H54 (cell line): Measurements from ENCODE around the gene RBM4.

ENCODE experiments used
- DNase-seq: peaks from one replicate; pipeline ENCODE4 v3.0.0; 2011; ENCODE audit warnings: low spot score, mixed read lengths; ENCODE audit not compliant: insufficient read length
- FAIRE-seq: peaks from 3 replicates; lab custom pipeline; 2011; peaks lifted over from hg19 to GRCh38; lab: Jason Lieb, UNC
- POLR2A ChIP-seq: IDR thresholded peaks from 2 replicates; pipeline ENCODE4 v1.6.1; 2011; ENCODE audit warnings: low read depth, mild to moderate bottlenecking, low read length

RBM4 gene

GRCh38 chr11:66652651-66653050 lies 14.1 kb downstream of the RBM4 start:
- DNase-seq (no peak), FAIRE-seq (no peak)
- TF ChIP-seq POLR2A: no peak

- DNase-seq: no peak
- no peak for FAIRE-seq
- TF ChIP-seq POLR2A: no peak
These were observed 14.6 kb downstream of the RBM4 start for GRCh38 chr11:66653123-66653522.

- TF ChIP-seq POLR2A: no peak
- FAIRE-seq (no peak), DNase-seq (no peak)
These were observed 21.3 kb downstream of the RBM4 start for GRCh38 chr11:66659763-66660162.

- FAIRE-seq: no peak
- no peak for DNase-seq
- no peak for TF ChIP-seq POLR2A
These were observed 25.3 kb downstream of the RBM4 start for GRCh38 chr11:66663741-66664296.

GRCh38 chr11:66665369-66665768 lies 26.9 kb downstream of the RBM4 start:
- no peak for TF ChIP-seq POLR2A
- no peak for DNase-seq
- no peak for FAIRE-seq

- FAIRE-seq (no peak), DNase-seq (no peak)
- no peak for TF ChIP-seq POLR2A
These were observed 32.3 kb downstream of the RBM4 start for GRCh38 chr11:66670816-66671215.

- TF ChIP-seq POLR2A: no peak
- DNase-seq (no peak), FAIRE-seq (no peak)
These were observed 36.6 kb downstream of the RBM4 start for GRCh38 chr11:66674964-66675602.

GRCh38 chr11:66676282-66676919 lies 37.9 kb downstream of the RBM4 start:
- TF ChIP-seq POLR2A: no peak
- DNase-seq (no peak), FAIRE-seq (no peak)

GRCh38 chr11:66676931-66677598 lies 38.6 kb downstream of the RBM4 start:
- TF ChIP-seq POLR2A: no peak
- FAIRE-seq (no peak), DNase-seq (no peak)

GRCh38 chr11:66677599-66678375 lies 39.3 kb downstream of the RBM4 start, which contains the start of gene RBM4B:
Gene RBM4B (minus strand): TSS chr11:66677887. CDS start chr11:66677079, 808 bp downstream.
- peak; percentile 54 for TF ChIP-seq POLR2A
- FAIRE-seq (no peak), DNase-seq (peak; percentile 95)

- no peak for TF ChIP-seq POLR2A
- no peak for FAIRE-seq
- no peak for DNase-seq
These were observed 42.6 kb downstream of the RBM4 start for GRCh38 chr11:66680966-66681645.

- TF ChIP-seq POLR2A: no peak
- DNase-seq: no peak
- FAIRE-seq: no peak
These were observed 45.4 kb downstream of the RBM4 start for GRCh38 chr11:66683877-66684276.

GRCh38 chr11:66684635-66685034 lies 46.1 kb downstream of the RBM4 start:
- TF ChIP-seq POLR2A: no peak
- no peak for FAIRE-seq

More at GRCh38 chr11:66684635-66685034, 46.1 kb downstream of the RBM4 start:
- no peak for DNase-seq
